K562 (cell line): ENCODE measurements around the gene UGT1A3. TPM values are rescaled to one million over a fixed set of nuclear protein-coding genes. Genes with fewer than 3 reads are reported as not detected.

Experiments
- ARID1B ChIP-seq: fragments of 450-650 bp; IDR thresholded peaks from 2 replicates; pipeline ENCODE4 v1.6.1; 2016; ENCODE audit warnings: antibody characterized with exemption, mild to moderate bottlenecking, inconsistent platforms
- BDP1 ChIP-seq: IDR thresholded peaks from 3 replicates; pipeline ENCODE4 v1.6.1; 2011; ENCODE audit not compliant: insufficient read length, insufficient read depth
- FOXM1 ChIP-seq, 2 experiments: fragments of 450-650 bp in 1 of 2; sonication (generic) in 1 of 2; formaldehyde crosslinking in 1 of 2; IDR thresholded peaks; 2 replicates each; pipeline versions ENCODE4 v1.6.1 to v1.9.0; 2017 to 2022; ENCODE audit warnings: low read depth in 2 of 2, mild to moderate bottlenecking in 2 of 2, missing genetic modification reagents in 1 of 2, moderate library complexity in 1 of 2
- PHF21A ChIP-seq: fragments of 450-650 bp; IDR thresholded peaks from 2 replicates; pipeline ENCODE4 v1.6.1; 2017; ENCODE audit warnings: low read depth, borderline replicate concordance
- RAD51 ChIP-seq: fragments of 450-650 bp; IDR thresholded peaks from 2 replicates; pipeline ENCODE4 v1.7.1; 2016; ENCODE audit warnings: low read depth, mild to moderate bottlenecking, borderline replicate concordance
- TFE3 ChIP-seq: fragments of 450-650 bp; formaldehyde crosslinking; IDR thresholded peaks from 2 replicates; pipeline ENCODE4 v1.4.0; 2020; ENCODE audit warnings: mild to moderate bottlenecking, mixed read lengths
- ZBTB7A ChIP-seq: IDR thresholded peaks from 2 replicates; pipeline ENCODE4 v1.6.1; 2011; ENCODE audit warnings: low read depth, mild to moderate bottlenecking, low read length, moderate library complexity, borderline replicate concordance; ENCODE audit not compliant: control insufficient read depth
- polyA plus RNA-seq, 8 experiments: library from polyadenylated mRNA; depleted of rRNA in 4 of 8; stranded (reverse) in 5 of 8; unstranded in 3 of 8; fragments of >200 nt; fragmentation: Nextera tagmentation in 2 of 8; fragmentation: Illumina TruSeq in 1 of 8; extraction: Ambion mirVana in 2 of 8; extraction: Trizol in 1 of 8; gene quantifications; 2 replicates each; pipeline versions ENCODE4 v1.2.1 to v1.2.3, GENCODE V29; 2011 to 2014; ENCODE audit warnings: inconsistent platforms in 1 of 8, missing spikeins in 1 of 8
- total RNA-seq, 7 experiments: library from RNA; depleted of rRNA in 6 of 7; stranded (reverse); fragments of >200 nt in 6 of 7; fragmentation: Illumina TruSeq in 2 of 7; extraction: Trizol in 2 of 7; gene quantifications; 2 replicates each; pipeline versions ENCODE4 v1.2.1 to v1.2.3, GENCODE V29; 2011 to 2021; ENCODE audit warnings: low replicate concordance in 1 of 7
- TF ChIP-seq, protein P1 (sequence below): fragments of 450-650 bp; IDR thresholded peaks from 2 replicates; pipeline ENCODE4 v1.6.1; 2016; ENCODE audit warnings: mild to moderate bottlenecking, moderate library complexity

Gene UGT1A3
- total and polyA plus RNA-seq, 9 of the 15 experiments (the other 6 are each of a cell fraction or from before 2014, with no cell fraction given) = not detected

DNA sequence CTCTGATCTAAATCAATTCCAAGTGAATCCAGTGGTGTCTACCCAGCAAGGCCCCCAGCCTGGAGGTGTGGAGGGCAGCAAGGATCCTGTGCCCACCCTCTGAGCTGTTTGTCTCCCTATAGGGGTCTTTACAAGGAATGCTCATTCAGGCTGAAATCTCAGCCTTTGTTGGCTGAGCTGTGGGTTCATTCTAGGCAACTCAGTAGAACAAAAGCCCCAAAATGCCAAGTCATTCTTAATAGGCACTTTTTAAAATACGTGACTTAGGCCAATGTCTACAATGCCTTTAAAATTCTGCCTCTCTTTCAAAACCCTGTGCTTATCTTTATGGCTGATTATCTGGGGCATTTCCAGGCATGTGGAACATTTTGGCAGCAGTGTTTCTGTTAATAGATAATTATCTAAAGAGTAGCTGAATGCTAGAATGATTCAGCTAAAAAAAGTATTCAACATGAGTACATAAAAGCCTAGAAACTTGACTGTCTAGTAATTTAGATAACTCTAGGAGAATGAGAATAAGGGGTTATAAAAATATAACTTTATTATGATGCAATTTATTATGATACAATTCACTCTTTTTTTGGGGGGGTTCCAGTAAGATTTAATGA lies 28.7 kb upstream of the UGT1A3 start (continued):
- TF ChIP-seq ZBTB7A = no peak
- TF ChIP-seq, protein P1, sequence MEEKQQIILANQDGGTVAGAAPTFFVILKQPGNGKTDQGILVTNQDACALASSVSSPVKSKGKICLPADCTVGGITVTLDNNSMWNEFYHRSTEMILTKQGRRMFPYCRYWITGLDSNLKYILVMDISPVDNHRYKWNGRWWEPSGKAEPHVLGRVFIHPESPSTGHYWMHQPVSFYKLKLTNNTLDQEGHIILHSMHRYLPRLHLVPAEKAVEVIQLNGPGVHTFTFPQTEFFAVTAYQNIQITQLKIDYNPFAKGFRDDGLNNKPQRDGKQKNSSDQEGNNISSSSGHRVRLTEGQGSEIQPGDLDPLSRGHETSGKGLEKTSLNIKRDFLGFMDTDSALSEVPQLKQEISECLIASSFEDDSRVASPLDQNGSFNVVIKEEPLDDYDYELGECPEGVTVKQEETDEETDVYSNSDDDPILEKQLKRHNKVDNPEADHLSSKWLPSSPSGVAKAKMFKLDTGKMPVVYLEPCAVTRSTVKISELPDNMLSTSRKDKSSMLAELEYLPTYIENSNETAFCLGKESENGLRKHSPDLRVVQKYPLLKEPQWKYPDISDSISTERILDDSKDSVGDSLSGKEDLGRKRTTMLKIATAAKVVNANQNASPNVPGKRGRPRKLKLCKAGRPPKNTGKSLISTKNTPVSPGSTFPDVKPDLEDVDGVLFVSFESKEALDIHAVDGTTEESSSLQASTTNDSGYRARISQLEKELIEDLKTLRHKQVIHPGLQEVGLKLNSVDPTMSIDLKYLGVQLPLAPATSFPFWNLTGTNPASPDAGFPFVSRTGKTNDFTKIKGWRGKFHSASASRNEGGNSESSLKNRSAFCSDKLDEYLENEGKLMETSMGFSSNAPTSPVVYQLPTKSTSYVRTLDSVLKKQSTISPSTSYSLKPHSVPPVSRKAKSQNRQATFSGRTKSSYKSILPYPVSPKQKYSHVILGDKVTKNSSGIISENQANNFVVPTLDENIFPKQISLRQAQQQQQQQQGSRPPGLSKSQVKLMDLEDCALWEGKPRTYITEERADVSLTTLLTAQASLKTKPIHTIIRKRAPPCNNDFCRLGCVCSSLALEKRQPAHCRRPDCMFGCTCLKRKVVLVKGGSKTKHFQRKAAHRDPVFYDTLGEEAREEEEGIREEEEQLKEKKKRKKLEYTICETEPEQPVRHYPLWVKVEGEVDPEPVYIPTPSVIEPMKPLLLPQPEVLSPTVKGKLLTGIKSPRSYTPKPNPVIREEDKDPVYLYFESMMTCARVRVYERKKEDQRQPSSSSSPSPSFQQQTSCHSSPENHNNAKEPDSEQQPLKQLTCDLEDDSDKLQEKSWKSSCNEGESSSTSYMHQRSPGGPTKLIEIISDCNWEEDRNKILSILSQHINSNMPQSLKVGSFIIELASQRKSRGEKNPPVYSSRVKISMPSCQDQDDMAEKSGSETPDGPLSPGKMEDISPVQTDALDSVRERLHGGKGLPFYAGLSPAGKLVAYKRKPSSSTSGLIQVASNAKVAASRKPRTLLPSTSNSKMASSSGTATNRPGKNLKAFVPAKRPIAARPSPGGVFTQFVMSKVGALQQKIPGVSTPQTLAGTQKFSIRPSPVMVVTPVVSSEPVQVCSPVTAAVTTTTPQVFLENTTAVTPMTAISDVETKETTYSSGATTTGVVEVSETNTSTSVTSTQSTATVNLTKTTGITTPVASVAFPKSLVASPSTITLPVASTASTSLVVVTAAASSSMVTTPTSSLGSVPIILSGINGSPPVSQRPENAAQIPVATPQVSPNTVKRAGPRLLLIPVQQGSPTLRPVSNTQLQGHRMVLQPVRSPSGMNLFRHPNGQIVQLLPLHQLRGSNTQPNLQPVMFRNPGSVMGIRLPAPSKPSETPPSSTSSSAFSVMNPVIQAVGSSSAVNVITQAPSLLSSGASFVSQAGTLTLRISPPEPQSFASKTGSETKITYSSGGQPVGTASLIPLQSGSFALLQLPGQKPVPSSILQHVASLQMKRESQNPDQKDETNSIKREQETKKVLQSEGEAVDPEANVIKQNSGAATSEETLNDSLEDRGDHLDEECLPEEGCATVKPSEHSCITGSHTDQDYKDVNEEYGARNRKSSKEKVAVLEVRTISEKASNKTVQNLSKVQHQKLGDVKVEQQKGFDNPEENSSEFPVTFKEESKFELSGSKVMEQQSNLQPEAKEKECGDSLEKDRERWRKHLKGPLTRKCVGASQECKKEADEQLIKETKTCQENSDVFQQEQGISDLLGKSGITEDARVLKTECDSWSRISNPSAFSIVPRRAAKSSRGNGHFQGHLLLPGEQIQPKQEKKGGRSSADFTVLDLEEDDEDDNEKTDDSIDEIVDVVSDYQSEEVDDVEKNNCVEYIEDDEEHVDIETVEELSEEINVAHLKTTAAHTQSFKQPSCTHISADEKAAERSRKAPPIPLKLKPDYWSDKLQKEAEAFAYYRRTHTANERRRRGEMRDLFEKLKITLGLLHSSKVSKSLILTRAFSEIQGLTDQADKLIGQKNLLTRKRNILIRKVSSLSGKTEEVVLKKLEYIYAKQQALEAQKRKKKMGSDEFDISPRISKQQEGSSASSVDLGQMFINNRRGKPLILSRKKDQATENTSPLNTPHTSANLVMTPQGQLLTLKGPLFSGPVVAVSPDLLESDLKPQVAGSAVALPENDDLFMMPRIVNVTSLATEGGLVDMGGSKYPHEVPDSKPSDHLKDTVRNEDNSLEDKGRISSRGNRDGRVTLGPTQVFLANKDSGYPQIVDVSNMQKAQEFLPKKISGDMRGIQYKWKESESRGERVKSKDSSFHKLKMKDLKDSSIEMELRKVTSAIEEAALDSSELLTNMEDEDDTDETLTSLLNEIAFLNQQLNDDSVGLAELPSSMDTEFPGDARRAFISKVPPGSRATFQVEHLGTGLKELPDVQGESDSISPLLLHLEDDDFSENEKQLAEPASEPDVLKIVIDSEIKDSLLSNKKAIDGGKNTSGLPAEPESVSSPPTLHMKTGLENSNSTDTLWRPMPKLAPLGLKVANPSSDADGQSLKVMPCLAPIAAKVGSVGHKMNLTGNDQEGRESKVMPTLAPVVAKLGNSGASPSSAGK = no peak
- peak; percentile 57; the same call in 1 of the 2 replicates for TF ChIP-seq PHF21A
- TF ChIP-seq BDP1 = no peak
- TF ChIP-seq TFE3 (CRISPR knock-in tag) = no peak
- TF ChIP-seq FOXM1 (IDR thresholded peaks at IDR 0.05; ENCODE audit: low read depth) = peak; percentile 81
- no peak for TF ChIP-seq FOXM1 (CRISPR knock-in tag; IDR thresholded peaks at IDR 0.05; ENCODE audit: low read depth)
- TF ChIP-seq ARID1B = peak; percentile 82
- no peak for TF ChIP-seq RAD51
